ENCODE results near the gene HOXB5. TPM values are rescaled to one million over a fixed set of nuclear protein-coding genes. Genes with fewer than 3 reads are reported as not detected.

HOXB5 gene
- total RNA-seq, 1 donor from 2014 or later: 0.59 TPM

- H3K27me3 Mint-ChIP-seq (ENCODE audit: unreplicated experiment): peaks cover 36% of the 10 kb centered on the region
- peaks cover 33% of the 10 kb centered on the region for H3K4me1 Mint-ChIP-seq (ENCODE audit: unreplicated experiment)
- no peak overlapping the region for H3K27ac Mint-ChIP-seq (ENCODE audit: unreplicated experiment)
- DNase-seq (ENCODE audit: low spot score): peak; percentile 95
- TF ChIP-seq, protein P1, sequence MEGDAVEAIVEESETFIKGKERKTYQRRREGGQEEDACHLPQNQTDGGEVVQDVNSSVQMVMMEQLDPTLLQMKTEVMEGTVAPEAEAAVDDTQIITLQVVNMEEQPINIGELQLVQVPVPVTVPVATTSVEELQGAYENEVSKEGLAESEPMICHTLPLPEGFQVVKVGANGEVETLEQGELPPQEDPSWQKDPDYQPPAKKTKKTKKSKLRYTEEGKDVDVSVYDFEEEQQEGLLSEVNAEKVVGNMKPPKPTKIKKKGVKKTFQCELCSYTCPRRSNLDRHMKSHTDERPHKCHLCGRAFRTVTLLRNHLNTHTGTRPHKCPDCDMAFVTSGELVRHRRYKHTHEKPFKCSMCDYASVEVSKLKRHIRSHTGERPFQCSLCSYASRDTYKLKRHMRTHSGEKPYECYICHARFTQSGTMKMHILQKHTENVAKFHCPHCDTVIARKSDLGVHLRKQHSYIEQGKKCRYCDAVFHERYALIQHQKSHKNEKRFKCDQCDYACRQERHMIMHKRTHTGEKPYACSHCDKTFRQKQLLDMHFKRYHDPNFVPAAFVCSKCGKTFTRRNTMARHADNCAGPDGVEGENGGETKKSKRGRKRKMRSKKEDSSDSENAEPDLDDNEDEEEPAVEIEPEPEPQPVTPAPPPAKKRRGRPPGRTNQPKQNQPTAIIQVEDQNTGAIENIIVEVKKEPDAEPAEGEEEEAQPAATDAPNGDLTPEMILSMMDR (IDR thresholded peaks at IDR 0.05; ENCODE audit: unreplicated experiment): peak; percentile 94
- peak overlapping the region; percentile 63 for H3K4me3 Mint-ChIP-seq (ENCODE audit: unreplicated experiment)
- no peaks in the 10 kb centered on the region for H3K36me3 Mint-ChIP-seq (ENCODE audit: low read depth, unreplicated experiment)
- no peaks in the 10 kb centered on the region for H3K9me3 Mint-ChIP-seq (ENCODE audit: unreplicated experiment)
Observed at GRCh38 chr17:48618256-48618896, 24.8 kb upstream of the HOXB5 start.

DNA sequence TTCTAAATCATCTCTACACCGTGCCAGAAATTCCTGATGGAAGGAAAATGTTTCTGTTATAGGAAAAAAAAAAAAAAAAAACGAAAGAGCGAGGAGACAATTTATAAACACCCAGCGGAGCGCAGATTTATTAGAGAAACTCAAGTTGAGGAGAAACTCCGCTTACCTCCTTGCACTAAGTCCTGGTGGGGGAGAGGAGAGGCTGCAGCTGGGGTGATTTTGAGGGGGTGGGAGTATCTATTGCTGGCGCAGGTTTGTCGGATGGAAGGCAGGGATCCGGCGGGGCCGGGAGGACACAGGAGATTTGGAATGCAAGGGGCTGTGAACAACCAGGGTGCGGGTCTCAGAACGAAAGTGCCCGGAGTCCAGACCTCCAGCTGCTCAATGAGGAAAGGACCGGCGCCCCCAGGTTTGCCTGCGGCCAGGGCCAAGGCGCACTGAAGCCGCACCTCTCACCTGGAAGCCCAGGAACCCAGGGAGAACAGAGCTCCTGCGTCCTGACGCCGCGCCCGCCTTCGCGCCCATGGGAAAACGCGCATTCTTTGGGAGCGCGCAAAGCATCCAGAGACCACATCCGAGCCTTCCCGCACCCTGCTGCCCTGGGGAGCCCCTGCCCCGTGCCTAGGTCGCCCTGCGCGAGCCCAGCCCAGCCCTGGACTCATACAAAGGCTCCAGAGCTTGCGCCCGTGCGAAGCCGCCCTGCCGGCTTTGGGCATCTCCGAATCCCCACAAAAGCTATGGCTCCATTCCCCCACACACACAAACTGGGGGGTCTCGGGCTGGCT lies 24.1 kb upstream of the HOXB5 start:
- TF ChIP-seq, protein P1 (IDR thresholded peaks at IDR 0.05; ENCODE audit: unreplicated experiment): no peak
- Mint-ChIP-seq H3K27me3 (ENCODE audit: unreplicated experiment) (peaks cover 35% of the 10 kb centered on the region), H3K4me3 (ENCODE audit: unreplicated experiment) (peak overlapping the region; percentile 63), H3K36me3 (ENCODE audit: low read depth, unreplicated experiment) (no peaks in the 10 kb centered on the region), H3K9me3 (ENCODE audit: unreplicated experiment) (no peaks in the 10 kb centered on the region), H3K4me1 (ENCODE audit: unreplicated experiment) (peaks cover 33% of the 10 kb centered on the region), H3K27ac (ENCODE audit: unreplicated experiment) (no peak overlapping the region)
- no peak for DNase-seq (ENCODE audit: low spot score)

GRCh38 chr17:48616717-48617470 lies 23.3 kb upstream of the HOXB5 start:
- H3K4me1 Mint-ChIP-seq (ENCODE audit: unreplicated experiment): peaks cover 37% of the 10 kb centered on the region
- no peaks in the 10 kb centered on the region for H3K36me3 Mint-ChIP-seq (ENCODE audit: low read depth, unreplicated experiment)
- no peaks in the 10 kb centered on the region for H3K9me3 Mint-ChIP-seq (ENCODE audit: unreplicated experiment)
- peaks cover 32% of the 10 kb centered on the region for H3K27me3 Mint-ChIP-seq (ENCODE audit: unreplicated experiment)
- no peak for DNase-seq (ENCODE audit: low spot score)
- TF ChIP-seq, protein P1 (IDR thresholded peaks at IDR 0.05; ENCODE audit: unreplicated experiment): no peak
- no peak overlapping the region for H3K4me3 Mint-ChIP-seq (ENCODE audit: unreplicated experiment)
- no peak overlapping the region for H3K27ac Mint-ChIP-seq (ENCODE audit: unreplicated experiment)

DNA sequence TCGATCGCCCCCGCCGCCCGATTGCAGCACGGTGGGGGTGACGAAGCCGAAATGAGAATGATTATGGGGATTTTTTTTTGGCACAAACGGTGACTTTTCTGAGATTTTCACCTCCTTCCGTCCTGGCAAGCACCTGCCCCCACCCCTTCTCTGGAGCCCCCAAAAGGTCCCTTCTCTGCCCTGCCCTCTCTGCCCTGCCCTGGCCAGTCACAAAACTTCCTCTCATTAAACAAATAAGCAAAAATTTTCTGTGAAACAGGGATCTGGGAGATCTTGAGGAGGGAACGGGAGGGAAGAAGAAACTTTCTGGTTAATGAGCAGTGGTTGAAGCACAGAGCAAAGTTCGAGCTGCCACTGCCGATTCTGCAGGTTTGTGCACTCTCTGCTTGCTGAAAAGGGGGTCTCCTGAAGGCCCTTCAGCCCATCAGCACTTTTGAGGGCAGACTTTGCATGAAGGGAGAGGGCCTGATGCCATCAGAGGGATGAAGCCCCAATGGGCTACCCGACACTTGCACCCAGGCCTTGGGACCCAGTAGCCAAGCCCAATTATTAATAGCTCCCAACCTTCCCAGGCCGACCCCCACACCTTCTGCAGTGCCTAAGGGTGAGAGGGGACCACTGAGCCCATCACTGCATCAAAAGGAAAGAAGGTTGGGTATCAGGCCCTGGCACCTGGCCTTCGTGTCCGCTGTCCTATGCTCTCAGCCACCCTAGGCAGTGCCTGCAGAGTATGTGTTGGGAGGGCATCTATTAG lies 22.6 kb upstream of the HOXB5 start:
- Mint-ChIP-seq H3K4me3 (ENCODE audit: unreplicated experiment) (no peak overlapping the region), H3K36me3 (ENCODE audit: low read depth, unreplicated experiment) (no peaks in the 10 kb centered on the region), H3K4me1 (ENCODE audit: unreplicated experiment) (peaks cover 34% of the 10 kb centered on the region), H3K9me3 (ENCODE audit: unreplicated experiment) (no peaks in the 10 kb centered on the region), H3K27me3 (ENCODE audit: unreplicated experiment) (peaks cover 29% of the 10 kb centered on the region), H3K27ac (ENCODE audit: unreplicated experiment) (no peak overlapping the region)
- DNase-seq (ENCODE audit: low spot score): no peak
- TF ChIP-seq, protein P1 (IDR thresholded peaks at IDR 0.05; ENCODE audit: unreplicated experiment): no peak
